HEK293 (cell line): ENCODE results near the gene HBG2.

Experiments
- CTCF ChIA-PET: fragments of 350-600 bp; formaldehyde crosslinking; extraction: SDS; loops from one replicate; lab custom pipeline; 2021; ENCODE audit warnings: antibody characterized with exemption; lab: Yijun Ruan, JAX
- POLR2A ChIA-PET: fragments of 300-600 bp; formaldehyde crosslinking; extraction: SDS; loops from one replicate; lab custom pipeline; 2020; ENCODE audit warnings: antibody characterized with exemption, inconsistent platforms; lab: Yijun Ruan, JAX
- H3K27ac ChIP-seq: fragments of 200-500 bp; sonication (Bioruptor generic); 2 replicates; pipeline ENCODE4 v1.5.1; 2014; ENCODE audit warnings: low read depth, low read length, control low read depth, inconsistent platforms; ENCODE audit errors: extremely low read depth
- H3K36me3 ChIP-seq, 2 experiments: fragments of 200-500 bp in 1 of 2; sonication (Bioruptor generic) in 1 of 2; 1 replicate in 1 of 2; 2 replicates in 1 of 2; pipeline ENCODE4 v1.5.1; 2014 to 2017; ENCODE audit warnings: inconsistent platforms in 2 of 2, low read length in 2 of 2; ENCODE audit not compliant: control insufficient read depth in 2 of 2, insufficient read depth in 1 of 2
- H3K4me1 ChIP-seq: fragments of 200-500 bp; sonication (Bioruptor generic); 2 replicates; pipeline ENCODE4 v1.5.1; 2014; ENCODE audit warnings: mild to moderate bottlenecking, low read length, inconsistent platforms; ENCODE audit not compliant: control insufficient read depth, insufficient read depth
- H3K4me3 ChIP-seq: 2 replicates; pipeline ENCODE4 v1.5.1; 2011; ENCODE audit warnings: low read depth, mild to moderate bottlenecking, control low read depth, low read length, moderate library complexity
- H3K9me3 ChIP-seq: fragments of 200-500 bp; sonication (Bioruptor generic); 2 replicates; pipeline ENCODE4 v1.5.1; 2014; ENCODE audit warnings: low read depth, low read length, inconsistent platforms; ENCODE audit not compliant: control insufficient read depth, insufficient read depth
- KLF7 ChIP-seq: fragments of 450-650 bp; formaldehyde crosslinking; IDR thresholded peaks from 2 replicates; pipeline ENCODE4 v1.5.1; 2016; ENCODE audit warnings: missing biosample characterization, missing genetic modification characterization, borderline replicate concordance
- MYNN ChIP-seq: fragments of 450-650 bp; formaldehyde crosslinking; IDR thresholded peaks from 2 replicates; pipeline ENCODE4 v1.5.1; 2016; ENCODE audit warnings: missing biosample characterization, missing genetic modification characterization, borderline replicate concordance
- PBX3 ChIP-seq: sonication (generic); formaldehyde crosslinking; IDR thresholded peaks from 2 replicates; pipeline ENCODE4 v1.8.1; 2022; ENCODE audit warnings: mild to moderate bottlenecking, moderate library complexity, missing genetic modification reagents
- REST ChIP-seq: fragments of 450-650 bp; formaldehyde crosslinking; IDR thresholded peaks from 2 replicates; pipeline ENCODE4 v1.5.1; 2016; ENCODE audit warnings: missing biosample characterization, missing genetic modification characterization
- SCRT1 ChIP-seq: fragments of 450-650 bp; formaldehyde crosslinking; IDR thresholded peaks from 2 replicates; pipeline ENCODE4 v1.5.1; 2016; ENCODE audit warnings: missing biosample characterization, missing genetic modification characterization, borderline replicate concordance
- TSHZ1 ChIP-seq: fragments of 450-650 bp; formaldehyde crosslinking; IDR thresholded peaks from 2 replicates; pipeline ENCODE4 v1.5.1; 2016; ENCODE audit warnings: missing biosample characterization, missing genetic modification characterization, borderline replicate concordance
- YY2 ChIP-seq: fragments of 450-650 bp; formaldehyde crosslinking; IDR thresholded peaks from 2 replicates; pipeline ENCODE4 v1.5.1; 2016; ENCODE audit warnings: missing biosample characterization, missing genetic modification characterization
- ZIC2 ChIP-seq: fragments of 450-650 bp; formaldehyde crosslinking; IDR thresholded peaks from 2 replicates; pipeline ENCODE4 v1.5.1; 2016; ENCODE audit warnings: missing biosample characterization, missing genetic modification characterization
- ZNF214 ChIP-seq: fragments of 450-650 bp; formaldehyde crosslinking; IDR thresholded peaks from 2 replicates; pipeline ENCODE4 v1.5.1; 2017; ENCODE audit warnings: missing biosample characterization, mild to moderate bottlenecking, missing genetic modification characterization, borderline replicate concordance
- ZNF324 ChIP-seq: fragments of 450-650 bp; formaldehyde crosslinking; IDR thresholded peaks from 2 replicates; pipeline ENCODE4 v1.5.1; 2016; ENCODE audit warnings: missing biosample characterization, missing genetic modification characterization
- ZNF426 ChIP-seq: fragments of 450-650 bp; formaldehyde crosslinking; IDR thresholded peaks from 2 replicates; pipeline ENCODE4 v1.5.1; 2017; ENCODE audit warnings: missing biosample characterization, missing genetic modification characterization, mild to moderate bottlenecking, inconsistent platforms, moderate library complexity
- ZNF473 ChIP-seq: fragments of 450-650 bp; formaldehyde crosslinking; IDR thresholded peaks from 2 replicates; pipeline ENCODE4 v1.5.1; 2017; ENCODE audit warnings: missing biosample characterization, missing genetic modification characterization
- ZNF514 ChIP-seq: fragments of 450-650 bp; formaldehyde crosslinking; IDR thresholded peaks from 2 replicates; pipeline ENCODE4 v1.5.1; 2016; ENCODE audit warnings: missing biosample characterization, missing genetic modification characterization
- ZNF529 ChIP-seq: fragments of 450-650 bp; formaldehyde crosslinking; IDR thresholded peaks from 2 replicates; pipeline ENCODE4 v1.5.1; 2017; ENCODE audit warnings: missing genetic modification characterization, missing biosample characterization; ENCODE audit not compliant: insufficient replicate concordance
- ZNF610 ChIP-seq: fragments of 450-650 bp; formaldehyde crosslinking; IDR thresholded peaks from 2 replicates; pipeline ENCODE4 v1.5.1; 2016; ENCODE audit warnings: missing biosample characterization, missing genetic modification characterization, borderline replicate concordance
- ZNF704 ChIP-seq: fragments of 450-650 bp; formaldehyde crosslinking; IDR thresholded peaks from 2 replicates; pipeline ENCODE4 v1.5.1; 2016; ENCODE audit warnings: missing biosample characterization, missing genetic modification characterization
- ZSCAN16 ChIP-seq: fragments of 450-650 bp; formaldehyde crosslinking; IDR thresholded peaks from 2 replicates; pipeline ENCODE4 v1.5.1; 2016; ENCODE audit warnings: missing biosample characterization, missing genetic modification characterization
- ZSCAN23 ChIP-seq: fragments of 450-650 bp; formaldehyde crosslinking; IDR thresholded peaks from 2 replicates; pipeline ENCODE4 v1.5.1; 2016; ENCODE audit warnings: missing biosample characterization, missing genetic modification characterization
- TF ChIP-seq, protein P1 (sequence below): fragments of 450-650 bp; formaldehyde crosslinking; IDR thresholded peaks from 2 replicates; pipeline ENCODE4 v1.5.1; 2017; ENCODE audit warnings: missing biosample characterization, missing genetic modification characterization
- TF ChIP-seq, protein P2 (sequence below): fragments of 450-650 bp; formaldehyde crosslinking; IDR thresholded peaks from 2 replicates; pipeline ENCODE4 v1.5.1; 2017; ENCODE audit warnings: missing biosample characterization, missing genetic modification characterization

HBG2 gene

GRCh38 chr11:5267033-5267563 is 12.5 kb upstream of the HBG2 start (continued):
- TF ChIP-seq, protein P1, sequence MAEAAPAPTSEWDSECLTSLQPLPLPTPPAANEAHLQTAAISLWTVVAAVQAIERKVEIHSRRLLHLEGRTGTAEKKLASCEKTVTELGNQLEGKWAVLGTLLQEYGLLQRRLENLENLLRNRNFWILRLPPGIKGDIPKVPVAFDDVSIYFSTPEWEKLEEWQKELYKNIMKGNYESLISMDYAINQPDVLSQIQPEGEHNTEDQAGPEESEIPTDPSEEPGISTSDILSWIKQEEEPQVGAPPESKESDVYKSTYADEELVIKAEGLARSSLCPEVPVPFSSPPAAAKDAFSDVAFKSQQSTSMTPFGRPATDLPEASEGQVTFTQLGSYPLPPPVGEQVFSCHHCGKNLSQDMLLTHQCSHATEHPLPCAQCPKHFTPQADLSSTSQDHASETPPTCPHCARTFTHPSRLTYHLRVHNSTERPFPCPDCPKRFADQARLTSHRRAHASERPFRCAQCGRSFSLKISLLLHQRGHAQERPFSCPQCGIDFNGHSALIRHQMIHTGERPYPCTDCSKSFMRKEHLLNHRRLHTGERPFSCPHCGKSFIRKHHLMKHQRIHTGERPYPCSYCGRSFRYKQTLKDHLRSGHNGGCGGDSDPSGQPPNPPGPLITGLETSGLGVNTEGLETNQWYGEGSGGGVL (tag by site-specific recombination) = no peak
- no peak for TF ChIP-seq ZIC2 (tag by site-specific recombination)
- TF ChIP-seq SCRT1 = no peak
- no peak for TF ChIP-seq TSHZ1 (tag by site-specific recombination)
- TF ChIP-seq KLF7 (tag by site-specific recombination) = no peak
- no peak for TF ChIP-seq ZSCAN23 (tag by site-specific recombination)
- no peak for TF ChIP-seq YY2
- TF ChIP-seq, all 188 proteins: peak for 0

DNA sequence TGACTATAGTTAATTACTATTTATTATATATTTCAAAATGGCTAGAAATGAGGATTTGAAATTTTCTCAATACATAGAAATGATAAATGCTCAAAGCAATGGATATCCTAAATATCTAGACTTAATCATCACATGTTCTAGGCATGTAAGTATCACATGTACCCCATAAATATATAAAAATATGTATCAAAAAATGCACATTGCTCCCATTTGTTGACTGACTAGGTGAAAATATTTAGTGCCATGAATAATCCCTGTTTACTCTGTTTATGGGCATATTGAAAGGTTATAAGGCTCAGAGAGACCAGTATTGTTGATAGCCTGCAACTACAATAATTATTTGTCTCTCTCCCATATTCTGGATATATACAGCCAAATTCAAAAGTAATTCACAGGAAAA is 12.0 kb upstream of the HBG2 start:
- ChIA-PET CTCF (no interaction called here), POLR2A (no interaction called here)
- TF ChIP-seq ZNF610 (tag by site-specific recombination) (no peak), ZSCAN16 (no peak), ZNF514 (no peak), ZNF426 (tag by site-specific recombination) (no peak), ZNF473 (tag by site-specific recombination) (no peak), ZNF214 (no peak), ZNF704 (tag by site-specific recombination) (no peak), ZNF529 (tag by site-specific recombination) (no peak), YY2 (no peak), MYNN (tag by site-specific recombination) (no peak), ZNF324 (tag by site-specific recombination) (no peak), PBX3 (no peak), REST (tag by site-specific recombination) (no peak)
- TF ChIP-seq, protein P2, sequence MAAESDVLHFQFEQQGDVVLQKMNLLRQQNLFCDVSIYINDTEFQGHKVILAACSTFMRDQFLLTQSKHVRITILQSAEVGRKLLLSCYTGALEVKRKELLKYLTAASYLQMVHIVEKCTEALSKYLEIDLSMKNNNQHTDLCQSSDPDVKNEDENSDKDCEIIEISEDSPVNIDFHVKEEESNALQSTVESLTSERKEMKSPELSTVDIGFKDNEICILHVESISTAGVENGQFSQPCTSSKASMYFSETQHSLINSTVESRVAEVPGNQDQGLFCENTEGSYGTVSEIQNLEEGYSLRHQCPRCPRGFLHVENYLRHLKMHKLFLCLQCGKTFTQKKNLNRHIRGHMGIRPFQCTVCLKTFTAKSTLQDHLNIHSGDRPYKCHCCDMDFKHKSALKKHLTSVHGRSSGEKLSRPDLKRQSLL (tag by site-specific recombination) = no peak
- H3K4me1 ChIP-seq = no peaks in the 10 kb centered on the region
- H3K9me3 ChIP-seq = no peaks in the 10 kb centered on the region
- H3K27ac ChIP-seq = no peak overlapping the region
- no peak overlapping the region for H3K4me3 ChIP-seq
- no peaks in the 10 kb centered on the region for H3K36me3 ChIP-seq
